ENCODE data around the gene RCAN2. TPM values are rescaled to one million over a fixed set of nuclear protein-coding genes. Genes with fewer than 3 reads are reported as not detected.

The RCAN2 gene
- total and polyA plus RNA-seq, 2 experiments from 2014 or later = 6.0 to 9.3 TPM

GRCh38 chr6:46276576-46277142 is 214.6 kb downstream of the RCAN2 start (continued):
- TF ChIP-seq ZNF462 (CRISPR knock-in tag; IDR thresholded peaks at IDR 0.05) = no peak
- no peak for TF ChIP-seq EZH2 (IDR thresholded peaks at IDR 0.05; ENCODE audit: low read depth, unreplicated experiment)
- TF ChIP-seq CREB1 (CRISPR knock-in tag; IDR thresholded peaks at IDR 0.05; ENCODE audit: low read depth) = no peak
- no peak for TF ChIP-seq ZNF331 (CRISPR knock-in tag; IDR thresholded peaks at IDR 0.05; ENCODE audit: low read depth)

- Mint-ChIP-seq H3K9me3 (no peaks in the 10 kb centered on the region), H3K4me3 (no peak overlapping the region), H3K4me1 (no peaks in the 10 kb centered on the region), H3K27ac (no peak overlapping the region), H3K27me3 (ENCODE audit: insufficient read depth, low read depth, poor library complexity) (no peaks in the 10 kb centered on the region), H3K36me3 (ENCODE audit: low read depth) (no peaks in the 10 kb centered on the region)
- peaks cover 2% of the 10 kb centered on the region; the same call in 1 of the 2 replicates for H4K20me1 ChIP-seq (replicated peaks; ENCODE audit: insufficient read depth)
- ATAC-seq = no peak
- no peaks in the 10 kb centered on the region for H3K36me3 ChIP-seq (ENCODE audit: insufficient read depth)
- no peaks in the 10 kb centered on the region for H3K79me2 ChIP-seq (replicated peaks; ENCODE audit: insufficient read depth)
- H3K4me3 ChIP-seq = no peak overlapping the region
- no peaks in the 10 kb centered on the region for H3K4me1 ChIP-seq (ENCODE audit: insufficient read depth)
- H2AFZ ChIP-seq = no peak overlapping the region
- H3K9me2 ChIP-seq (ENCODE audit: insufficient read depth) = no peaks in the 10 kb centered on the region
- no peak for DNase-seq (ENCODE audit: low spot score)
- H3K4me2 ChIP-seq = no peak overlapping the region
- H3K27ac ChIP-seq (ENCODE audit: low read depth) = no peak overlapping the region
- H3F3A ChIP-seq (replicated peaks; ENCODE audit: low read depth) = no peaks in the 10 kb centered on the region
- no peaks in the 10 kb centered on the region for H3K27me3 ChIP-seq (ENCODE audit: insufficient read depth)
- no peak for TF ChIP-seq ZNF331 (CRISPR knock-in tag; IDR thresholded peaks at IDR 0.05; ENCODE audit: low read depth)
- TF ChIP-seq JUNB (IDR thresholded peaks at IDR 0.05; ENCODE audit: unreplicated experiment) = no peak
- no peak for TF ChIP-seq EZH2 (IDR thresholded peaks at IDR 0.05; ENCODE audit: low read depth, unreplicated experiment)
- TF ChIP-seq CREB1 (CRISPR knock-in tag; IDR thresholded peaks at IDR 0.05; ENCODE audit: low read depth) = no peak
- no peak for TF ChIP-seq EZH2phosphoT487 (IDR thresholded peaks at IDR 0.05; ENCODE audit: unreplicated experiment)
- TF ChIP-seq ZNF462 (CRISPR knock-in tag; IDR thresholded peaks at IDR 0.05) = no peak
- TF ChIP-seq ETS1 (IDR thresholded peaks at IDR 0.05) = no peak
Observed at GRCh38 chr6:46274502-46274901, 216.7 kb downstream of the RCAN2 start.
